MM.1S (cell line): ENCODE measurements around the gene POU2F2.

ENCODE experiments used
- DNase-seq: peaks from one replicate; pipeline ENCODE4 v3.0.0-alpha.2; 2015
- H2AFZ ChIP-seq: fragments of 300-600 bp; sonication (generic); 2 replicates; pipeline ENCODE4 v1.6.0; 2016; ENCODE audit warnings: antibody characterized with exemption, low read length
- H3F3A ChIP-seq: fragments of 300-600 bp; sonication (generic); 2 replicates; pipeline ENCODE4 v1.6.1; 2016; ENCODE audit warnings: mild to moderate bottlenecking, antibody characterized with exemption, low read length, moderate library complexity, mixed read lengths; ENCODE audit not compliant: insufficient read depth
- H3K27ac ChIP-seq: fragments of 300-600 bp; sonication (generic); 2 replicates; pipeline ENCODE4 v1.5.1; 2016; ENCODE audit warnings: mild to moderate bottlenecking, low read length
- H3K27me3 ChIP-seq: fragments of 300-600 bp; sonication (generic); replicated peaks from 2 replicates; pipeline ENCODE4 v1.6.0; 2016; ENCODE audit warnings: low read length; ENCODE audit not compliant: insufficient read depth
- H3K36me3 ChIP-seq: fragments of 300-600 bp; sonication (generic); replicated peaks from 2 replicates; pipeline ENCODE4 v1.6.1; 2016; ENCODE audit warnings: mild to moderate bottlenecking, low read length, mixed read lengths; ENCODE audit not compliant: insufficient read depth
- H3K4me1 ChIP-seq: fragments of 300-600 bp; sonication (generic); 2 replicates; pipeline ENCODE4 v1.6.1; 2016; ENCODE audit warnings: low read length, mixed read lengths
- H3K4me2 ChIP-seq: fragments of 300-600 bp; sonication (generic); 2 replicates; pipeline ENCODE4 v1.6.0; 2016; ENCODE audit warnings: low read depth, low read length
- H3K4me3 ChIP-seq: fragments of 300-600 bp; sonication (generic); 2 replicates; pipeline ENCODE4 v1.5.1; 2016; ENCODE audit warnings: low read length, mixed read lengths
- H3K79me2 ChIP-seq: fragments of 300-600 bp; sonication (generic); 2 replicates; pipeline ENCODE4 v1.6.1; 2016; ENCODE audit warnings: mixed run types, low read length, mixed read lengths
- H3K9ac ChIP-seq: fragments of 300-600 bp; sonication (generic); 2 replicates; pipeline ENCODE4 v1.6.1; 2016; ENCODE audit warnings: low read length, mixed read lengths
- H3K9me2 ChIP-seq: fragments of 300-600 bp; sonication (generic); replicated peaks from 2 replicates; pipeline ENCODE4 v1.6.1; 2016; ENCODE audit warnings: mild to moderate bottlenecking, low read length, mixed read lengths; ENCODE audit not compliant: insufficient read depth
- H3K9me3 ChIP-seq: fragments of 300-600 bp; sonication (generic); replicated peaks from 2 replicates; pipeline ENCODE4 v1.6.1; 2016; ENCODE audit warnings: mild to moderate bottlenecking, low read length, mixed read lengths; ENCODE audit not compliant: insufficient read depth
- H4K20me1 ChIP-seq: fragments of 300-600 bp; sonication (generic); 2 replicates; pipeline ENCODE4 v1.6.1; 2016; ENCODE audit warnings: mild to moderate bottlenecking, low read length, moderate library complexity, mixed read lengths; ENCODE audit not compliant: insufficient read depth
- EZH2 ChIP-seq: fragments of 300-600 bp; sonication (generic); optimal IDR thresholded peaks from 2 replicates; pipeline ENCODE3; 2017; ENCODE audit warnings: low read depth, mild to moderate bottlenecking, antibody characterized with exemption, low read length, mixed read lengths
- EZH2phosphoT487 ChIP-seq: fragments of 300-600 bp; sonication (generic); IDR thresholded peaks from 2 replicates; pipeline ENCODE4 v1.6.1; 2018; ENCODE audit warnings: antibody characterized with exemption, low read length
- TF ChIP-seq, protein P1 (sequence below): fragments of 300-600 bp; sonication (generic); IDR thresholded peaks from 2 replicates; pipeline ENCODE4 v1.5.1; 2016; ENCODE audit warnings: antibody characterized with exemption, low read length, mixed read lengths

POU2F2 gene

DNA sequence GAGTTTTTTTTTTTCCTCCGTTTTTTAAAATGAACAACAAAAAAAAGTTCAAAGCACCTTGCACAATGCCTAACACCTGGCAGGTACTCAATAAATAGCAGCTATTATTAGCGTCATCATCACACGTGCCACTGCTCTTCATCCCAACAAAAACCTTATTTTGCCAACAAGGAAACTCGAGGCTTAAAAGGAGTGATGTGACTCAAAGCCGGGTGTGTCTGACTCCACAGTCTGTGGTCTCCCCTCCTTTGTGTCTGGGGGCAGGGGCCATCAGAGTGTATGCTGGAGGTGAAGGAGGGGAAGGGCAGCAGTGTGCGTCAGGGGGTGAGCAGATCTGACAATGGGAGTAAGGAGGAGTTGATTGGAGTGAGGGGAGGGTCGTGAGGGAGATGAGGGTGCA, 34.1 kb upstream of the POU2F2 start:
- Histone ChIP-seq H3K4me3 (no peak overlapping the region), H3K27me3 (no peaks in the 10 kb centered on the region), H3K9me2 (no peaks in the 10 kb centered on the region), H3K4me1 (no peaks in the 10 kb centered on the region), H3F3A (no peaks in the 10 kb centered on the region), H3K4me2 (no peak overlapping the region), H3K9me3 (no peaks in the 10 kb centered on the region), H3K36me3 (no peaks in the 10 kb centered on the region), H2AFZ (no peak overlapping the region), H3K79me2 (no peaks in the 10 kb centered on the region), H3K27ac (no peak overlapping the region), H3K9ac (no peak overlapping the region), H4K20me1 (no peaks in the 10 kb centered on the region)
- no peak for TF ChIP-seq EZH2phosphoT487
- TF ChIP-seq EZH2 = no peak
- TF ChIP-seq, protein P1, sequence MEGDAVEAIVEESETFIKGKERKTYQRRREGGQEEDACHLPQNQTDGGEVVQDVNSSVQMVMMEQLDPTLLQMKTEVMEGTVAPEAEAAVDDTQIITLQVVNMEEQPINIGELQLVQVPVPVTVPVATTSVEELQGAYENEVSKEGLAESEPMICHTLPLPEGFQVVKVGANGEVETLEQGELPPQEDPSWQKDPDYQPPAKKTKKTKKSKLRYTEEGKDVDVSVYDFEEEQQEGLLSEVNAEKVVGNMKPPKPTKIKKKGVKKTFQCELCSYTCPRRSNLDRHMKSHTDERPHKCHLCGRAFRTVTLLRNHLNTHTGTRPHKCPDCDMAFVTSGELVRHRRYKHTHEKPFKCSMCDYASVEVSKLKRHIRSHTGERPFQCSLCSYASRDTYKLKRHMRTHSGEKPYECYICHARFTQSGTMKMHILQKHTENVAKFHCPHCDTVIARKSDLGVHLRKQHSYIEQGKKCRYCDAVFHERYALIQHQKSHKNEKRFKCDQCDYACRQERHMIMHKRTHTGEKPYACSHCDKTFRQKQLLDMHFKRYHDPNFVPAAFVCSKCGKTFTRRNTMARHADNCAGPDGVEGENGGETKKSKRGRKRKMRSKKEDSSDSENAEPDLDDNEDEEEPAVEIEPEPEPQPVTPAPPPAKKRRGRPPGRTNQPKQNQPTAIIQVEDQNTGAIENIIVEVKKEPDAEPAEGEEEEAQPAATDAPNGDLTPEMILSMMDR = no peak
- DNase-seq = no peak

DNA sequence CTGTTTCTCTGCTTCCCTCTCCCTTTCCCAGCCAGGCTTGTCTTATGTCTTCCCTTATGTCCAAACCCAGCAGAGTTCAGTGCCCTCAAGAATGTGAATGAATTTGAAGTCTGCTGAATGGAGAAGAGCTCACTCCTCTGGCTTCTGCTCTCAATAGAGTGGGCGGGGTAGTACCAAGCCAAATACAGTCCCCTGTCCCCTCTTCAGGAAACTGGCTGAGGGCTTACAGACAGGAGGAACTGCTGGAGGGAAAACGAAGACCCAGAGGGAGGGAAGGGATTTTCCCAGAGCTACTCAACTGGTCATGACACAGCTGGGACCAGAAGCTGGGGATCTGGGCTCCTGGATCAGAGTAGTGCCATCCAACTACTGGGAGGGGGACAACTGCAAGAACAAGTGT, 32.9 kb upstream of the POU2F2 start:
- Histone ChIP-seq H3K4me3 (no peak overlapping the region), H3K36me3 (no peaks in the 10 kb centered on the region), H3K9ac (no peak overlapping the region), H2AFZ (no peak overlapping the region), H3K4me1 (no peaks in the 10 kb centered on the region), H3K9me2 (no peaks in the 10 kb centered on the region), H3K79me2 (no peaks in the 10 kb centered on the region), H3K9me3 (no peaks in the 10 kb centered on the region), H3K27ac (no peak overlapping the region), H3K4me2 (no peak overlapping the region), H4K20me1 (no peaks in the 10 kb centered on the region), H3F3A (no peaks in the 10 kb centered on the region), H3K27me3 (0 out of 2 replicates have a peak, but pooled peaks cover 5% of the 10 kb centered on the region)
- TF ChIP-seq, protein P1 = no peak
- TF ChIP-seq EZH2phosphoT487 = no peak
- no peak for TF ChIP-seq EZH2
- no peak for DNase-seq

DNA sequence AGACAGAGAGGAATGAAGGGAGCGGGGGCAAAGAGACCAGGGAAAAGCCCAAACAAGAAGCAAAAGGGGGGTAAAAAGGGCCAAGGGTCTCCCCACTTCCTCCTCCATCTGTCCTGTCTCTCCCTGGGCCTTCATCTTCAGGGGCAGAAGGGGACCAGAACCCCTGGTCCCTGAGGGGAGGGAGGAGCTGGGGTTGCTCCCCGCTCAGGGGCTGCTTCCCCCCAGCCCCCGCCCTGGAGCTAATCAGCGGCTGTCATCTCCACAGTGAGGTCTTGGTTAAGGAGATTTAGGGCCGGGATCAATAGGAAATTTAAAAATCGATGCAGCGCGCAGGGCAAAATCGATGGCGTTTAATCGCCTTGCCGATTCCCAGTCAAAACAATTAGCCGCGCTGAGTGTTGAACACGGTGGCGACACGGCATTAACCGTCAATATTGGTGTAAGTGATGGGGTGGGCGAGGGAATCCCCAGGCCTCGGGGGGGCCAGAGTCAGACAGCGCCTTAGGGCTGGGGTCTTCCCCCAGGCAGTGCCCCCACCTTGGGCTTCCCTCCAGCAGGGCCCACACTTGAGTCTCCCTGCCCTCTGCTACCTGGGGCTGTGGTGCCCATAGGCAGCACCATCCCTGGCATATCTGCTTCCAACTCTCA, 29.5 kb upstream of the POU2F2 start:
- Histone ChIP-seq H3K9me2 (no peaks in the 10 kb centered on the region), H3K27ac (no peak overlapping the region), H3K9ac (no peak overlapping the region), H3K9me3 (no peaks in the 10 kb centered on the region), H4K20me1 (no peaks in the 10 kb centered on the region), H2AFZ (no peak overlapping the region), H3F3A (no peaks in the 10 kb centered on the region), H3K27me3 (0 out of 2 replicates have a peak, but pooled peaks cover 5% of the 10 kb centered on the region), H3K79me2 (no peaks in the 10 kb centered on the region), H3K36me3 (no peaks in the 10 kb centered on the region), H3K4me2 (no peak overlapping the region), H3K4me3 (no peak overlapping the region), H3K4me1 (no peaks in the 10 kb centered on the region)
- no peak for TF ChIP-seq EZH2
- TF ChIP-seq, protein P1 = no peak
- no peak for TF ChIP-seq EZH2phosphoT487
- no peak for DNase-seq
